ENCODE measurements around the gene EML1. TPM values are rescaled to one million over a fixed set of nuclear protein-coding genes. Genes with fewer than 3 reads are reported as not detected.

The EML1 gene
- total RNA-seq, 2 donors from 2014 or later = 23.6 to 34.6 TPM

DNA sequence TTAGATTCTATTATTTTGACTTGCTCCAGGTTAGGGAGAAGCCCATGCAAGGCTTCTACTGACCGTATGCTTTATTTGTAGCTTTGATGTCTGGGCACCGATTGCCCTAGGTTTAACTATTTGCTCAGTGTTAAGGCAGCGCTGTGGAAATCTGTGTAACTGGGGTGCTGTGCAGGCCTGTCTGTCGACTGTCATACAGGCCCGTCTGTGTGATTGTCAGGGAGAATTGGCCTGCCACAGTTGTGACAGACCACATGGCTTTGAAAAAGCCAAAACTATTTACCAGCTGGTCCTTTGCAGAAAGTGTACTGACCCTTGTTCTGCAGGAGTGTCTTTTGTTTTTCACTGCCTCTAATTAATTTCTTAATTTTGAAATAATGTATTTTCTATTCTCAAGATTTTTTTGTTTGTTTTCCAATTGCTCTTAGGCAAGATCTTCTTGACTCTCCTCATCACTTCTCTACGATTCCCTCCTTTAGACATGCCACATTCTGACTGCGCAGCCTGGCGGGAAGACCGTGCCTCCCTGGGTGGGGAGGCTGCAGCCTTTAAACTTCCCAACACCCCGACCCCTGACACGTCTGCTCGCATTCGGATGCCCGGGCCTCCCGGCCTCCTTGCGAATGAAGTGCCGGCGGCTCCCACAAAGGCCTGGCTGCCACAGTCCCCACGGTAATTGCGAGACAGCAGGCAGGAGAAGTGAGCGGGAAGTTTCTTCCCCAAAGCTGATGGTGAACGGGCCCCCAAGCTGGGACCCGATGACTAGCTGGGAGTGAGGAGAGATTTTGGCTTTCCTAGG is 173.0 kb downstream of the EML1 start:
- intact Hi-C loops (cut with DNase I) = no loop called here
- Histone ChIP-seq H3K27ac (no peak overlapping the region), H3K36me3 (replicated peaks in 1 of 2; ENCODE audit: insufficient read depth in 1 of 2, low read depth in 2 of 2) (no peaks in the 10 kb centered on the region), H3K27me3 (no peaks in the 10 kb centered on the region), H3K4me1 (peaks cover 13% of the 10 kb centered on the region), H3K4me3 (no peak overlapping the region), H3K9me3 (no peaks in the 10 kb centered on the region)
- no peak for ATAC-seq
- 82 to 85% methylated on average over 22 to 23 of the region's 23 CpGs for WGBS, 2 donors
- TF ChIP-seq CTCF (IDR thresholded peaks at IDR 0.05) (no peak), POLR2A (IDR thresholded peaks at IDR 0.05) (no peak)
- DNase-seq = no peak

DNA sequence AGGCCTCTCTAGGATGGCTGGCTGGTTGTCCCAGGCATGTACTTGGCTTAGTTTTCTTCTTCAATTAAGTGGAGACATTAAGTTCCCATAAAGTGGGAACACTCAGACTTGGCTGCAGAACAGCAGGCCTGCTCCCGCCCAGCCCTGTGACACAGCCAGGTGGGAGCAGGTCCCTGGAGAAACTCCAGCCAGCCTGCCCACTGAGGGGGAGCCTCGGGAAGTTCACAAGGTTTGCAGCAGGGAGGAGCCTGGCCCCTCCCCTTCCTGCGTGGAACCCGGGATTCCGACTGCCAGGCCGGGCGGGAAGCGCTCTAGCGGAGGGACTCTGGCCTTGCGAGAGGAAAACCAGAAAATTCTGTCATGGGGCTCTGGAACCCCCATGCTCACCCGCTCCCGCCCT is 173.7 kb downstream of the EML1 start:
- TF ChIP-seq CTCF (IDR thresholded peaks at IDR 0.05) = no peak
- no peak for TF ChIP-seq POLR2A (IDR thresholded peaks at IDR 0.05)
- no peak for ATAC-seq
- Histone ChIP-seq H3K9me3 (no peaks in the 10 kb centered on the region), H3K4me3 (no peak overlapping the region), H3K27me3 (no peaks in the 10 kb centered on the region), H3K4me1 (peaks cover 13% of the 10 kb centered on the region), H3K27ac (no peak overlapping the region), H3K36me3 (replicated peaks in 1 of 2; ENCODE audit: insufficient read depth in 1 of 2, low read depth in 2 of 2) (no peaks in the 10 kb centered on the region)
- intact Hi-C loops (cut with DNase I) = no loop called here
- no peak for DNase-seq
- 77 to 80% methylated on average over 9 to 12 of the region's 12 CpGs for WGBS, 2 donors

- ATAC-seq = no peak
- Histone ChIP-seq H3K27ac (no peak overlapping the region), H3K36me3 (replicated peaks in 1 of 2; ENCODE audit: insufficient read depth in 1 of 2, low read depth in 2 of 2) (no peaks in the 10 kb centered on the region), H3K27me3 (no peaks in the 10 kb centered on the region), H3K4me1 (peaks cover 13% of the 10 kb centered on the region), H3K4me3 (no peak overlapping the region), H3K9me3 (no peaks in the 10 kb centered on the region)
- TF ChIP-seq CTCF (IDR thresholded peaks at IDR 0.05) (no peak), POLR2A (IDR thresholded peaks at IDR 0.05) (no peak)
- WGBS, 2 donors = 87 to 90% methylated on average over 11 of the region's 11 CpGs
- no peak for DNase-seq
- intact Hi-C loops (cut with DNase I) = no loop called here
Measured at GRCh38 chr14:99968191-99968920, 175.1 kb downstream of the EML1 start.

DNA sequence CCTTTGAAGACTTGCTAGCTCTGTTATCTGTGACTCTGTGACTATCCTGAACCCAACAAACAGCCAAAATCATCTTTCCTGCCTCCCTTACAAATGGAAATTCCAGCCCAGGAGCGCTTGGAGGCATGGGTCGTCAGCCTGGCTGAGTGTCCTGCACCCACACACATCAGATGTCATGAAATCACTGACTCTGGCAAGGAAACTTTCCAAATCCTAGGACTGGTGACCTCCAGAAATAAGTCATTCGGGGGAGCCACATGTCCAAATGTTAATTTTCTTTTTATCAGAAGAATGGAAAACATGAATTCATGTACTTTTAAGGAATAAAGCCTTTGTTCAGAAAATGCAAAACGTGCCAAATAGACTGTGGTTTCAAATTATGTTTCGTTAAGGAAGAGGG is 175.7 kb downstream of the EML1 start:
- H3K4me1 ChIP-seq = peaks cover 13% of the 10 kb centered on the region
- no peaks in the 10 kb centered on the region for H3K9me3 ChIP-seq
- H3K27ac ChIP-seq = no peak overlapping the region
- H3K27me3 ChIP-seq = no peaks in the 10 kb centered on the region
- TF ChIP-seq POLR2A (IDR thresholded peaks at IDR 0.05) (no peak), CTCF (IDR thresholded peaks at IDR 0.05) (no peak)
- intact Hi-C loops (cut with DNase I) = no loop called here
- DNase-seq (no peak), ATAC-seq (no peak)
- H3K36me3 ChIP-seq (replicated peaks in 1 of 2; ENCODE audit: insufficient read depth in 1 of 2, low read depth in 2 of 2) = no peaks in the 10 kb centered on the region
- WGBS, 2 donors = 75 to 78% methylated on average over 5 of the region's 5 CpGs
- H3K4me3 ChIP-seq = no peak overlapping the region

All from body of pancreas (tissue), 4 donors.